Upper lobe of left lung (tissue), 4 donors: ENCODE measurements around the gene NPHP1.

Experiments
- EP300 ChIP-seq, 4 donors: sonication (generic); formaldehyde crosslinking; IDR thresholded peaks; one replicate each; pipeline ENCODE4 v1.5.1; 2017; ENCODE audit warnings: antibody characterized with exemption in 4 of 4, control low read depth in 2 of 4
- POLR2A ChIP-seq, 4 donors: fragments of 450-650 bp; IDR thresholded peaks; one replicate each; pipeline ENCODE4 v1.5.1; 2016 to 2017; ENCODE audit warnings: antibody characterized with exemption in 4 of 4, mild to moderate bottlenecking in 2 of 4
- TF ChIP-seq, protein P1 (sequence below), 6 experiments: fragments of 450-650 bp in 4 of 6; fragments of 200-600 bp in 2 of 6; sonication (generic) in 2 of 6; IDR thresholded peaks; one replicate each; pipeline ENCODE4 v1.5.1; 2016 to 2019; ENCODE audit warnings: antibody characterized with exemption in 6 of 6

GRCh38 chr2:110172506-110172905, 32.3 kb downstream of the NPHP1 start:
- TF ChIP-seq, protein P1, sequence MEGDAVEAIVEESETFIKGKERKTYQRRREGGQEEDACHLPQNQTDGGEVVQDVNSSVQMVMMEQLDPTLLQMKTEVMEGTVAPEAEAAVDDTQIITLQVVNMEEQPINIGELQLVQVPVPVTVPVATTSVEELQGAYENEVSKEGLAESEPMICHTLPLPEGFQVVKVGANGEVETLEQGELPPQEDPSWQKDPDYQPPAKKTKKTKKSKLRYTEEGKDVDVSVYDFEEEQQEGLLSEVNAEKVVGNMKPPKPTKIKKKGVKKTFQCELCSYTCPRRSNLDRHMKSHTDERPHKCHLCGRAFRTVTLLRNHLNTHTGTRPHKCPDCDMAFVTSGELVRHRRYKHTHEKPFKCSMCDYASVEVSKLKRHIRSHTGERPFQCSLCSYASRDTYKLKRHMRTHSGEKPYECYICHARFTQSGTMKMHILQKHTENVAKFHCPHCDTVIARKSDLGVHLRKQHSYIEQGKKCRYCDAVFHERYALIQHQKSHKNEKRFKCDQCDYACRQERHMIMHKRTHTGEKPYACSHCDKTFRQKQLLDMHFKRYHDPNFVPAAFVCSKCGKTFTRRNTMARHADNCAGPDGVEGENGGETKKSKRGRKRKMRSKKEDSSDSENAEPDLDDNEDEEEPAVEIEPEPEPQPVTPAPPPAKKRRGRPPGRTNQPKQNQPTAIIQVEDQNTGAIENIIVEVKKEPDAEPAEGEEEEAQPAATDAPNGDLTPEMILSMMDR (IDR thresholded peaks at IDR 0.05) = no peak
- TF ChIP-seq POLR2A (IDR thresholded peaks at IDR 0.05) (no peak), EP300 (IDR thresholded peaks at IDR 0.05) (no peak)
